Peyer's patch (tissue), 4 donors: ENCODE measurements around the gene NTN3. TPM values are rescaled to one million over a fixed set of nuclear protein-coding genes. Genes with fewer than 3 reads are reported as not detected.
A peak's percentile ranks its signal among the peaks of the same experiment; 100 is the strongest.

Source experiments
- DNase-seq, 3 donors: peaks; one replicate each; pipeline ENCODE4 v3.0.0-alpha.2; 2017 to 2019
- H3K27ac ChIP-seq, 4 donors: fragments of 200-600 bp; sonication (generic); one replicate each; pipeline ENCODE4 v1.5.1; 2016 to 2019
- H3K27me3 ChIP-seq, 2 donors: fragments of 200-600 bp; sonication (generic); one replicate each; pipeline ENCODE4 v1.5.1; 2019
- H3K36me3 ChIP-seq, 3 donors: fragments of 200-600 bp; sonication (generic); one replicate each; pipeline ENCODE4 v1.5.1; 2016 to 2019
- H3K4me1 ChIP-seq, 4 donors: fragments of 200-600 bp; sonication (generic); one replicate each; pipeline ENCODE4 v1.5.1; 2016 to 2019
- H3K4me3 ChIP-seq, 4 donors: fragments of 200-600 bp; sonication (generic); 1 replicate in 3 of 4; 2 replicates in 1 of 4; pipeline ENCODE4 v1.5.1; 2016 to 2019; ENCODE audit warnings: mild to moderate bottlenecking in 1 of 4
- H3K9me3 ChIP-seq, 4 donors: fragments of 200-600 bp; sonication (generic); one replicate each; pipeline ENCODE4 v1.5.1; 2016 to 2019; ENCODE audit warnings: mild to moderate bottlenecking in 1 of 4
- POLR2A ChIP-seq, 2 donors: fragments of 450-650 bp; IDR thresholded peaks; one replicate each; pipeline ENCODE4 v1.5.1; 2017; ENCODE audit warnings: antibody characterized with exemption in 2 of 2, mild to moderate bottlenecking in 2 of 2, moderate library complexity in 2 of 2
- total RNA-seq, 4 donors: library from RNA; depleted of rRNA; stranded (reverse); fragments of >200 nt; gene quantifications; one replicate each; pipeline ENCODE4 v1.1.0, GENCODE V29; 2016
- TF ChIP-seq, protein P1 (sequence below), 6 experiments: fragments of 450-650 bp in 4 of 6; fragments of 200-600 bp in 2 of 6; sonication (generic) in 1 of 6; IDR thresholded peaks; one replicate each; pipeline ENCODE4 v1.5.1; 2017 to 2019; ENCODE audit warnings: antibody characterized with exemption in 6 of 6, mild to moderate bottlenecking in 3 of 6, moderate library complexity in 1 of 6

Gene NTN3
- total RNA-seq, 4 donors from 2014 or later, result not detected

- Histone ChIP-seq H3K27ac (no peak overlapping the region), H3K9me3 (no peaks in the 10 kb centered on the region), H3K4me1 (peaks cover 0 to 21% (median 5%) of the 10 kb centered on the region in 4 donors), H3K4me3 (no peak overlapping the region), H3K36me3 (no peaks in the 10 kb centered on the region), H3K27me3 (no peaks in the 10 kb centered on the region)
- DNase-seq, result no peak
- TF ChIP-seq, protein P1, sequence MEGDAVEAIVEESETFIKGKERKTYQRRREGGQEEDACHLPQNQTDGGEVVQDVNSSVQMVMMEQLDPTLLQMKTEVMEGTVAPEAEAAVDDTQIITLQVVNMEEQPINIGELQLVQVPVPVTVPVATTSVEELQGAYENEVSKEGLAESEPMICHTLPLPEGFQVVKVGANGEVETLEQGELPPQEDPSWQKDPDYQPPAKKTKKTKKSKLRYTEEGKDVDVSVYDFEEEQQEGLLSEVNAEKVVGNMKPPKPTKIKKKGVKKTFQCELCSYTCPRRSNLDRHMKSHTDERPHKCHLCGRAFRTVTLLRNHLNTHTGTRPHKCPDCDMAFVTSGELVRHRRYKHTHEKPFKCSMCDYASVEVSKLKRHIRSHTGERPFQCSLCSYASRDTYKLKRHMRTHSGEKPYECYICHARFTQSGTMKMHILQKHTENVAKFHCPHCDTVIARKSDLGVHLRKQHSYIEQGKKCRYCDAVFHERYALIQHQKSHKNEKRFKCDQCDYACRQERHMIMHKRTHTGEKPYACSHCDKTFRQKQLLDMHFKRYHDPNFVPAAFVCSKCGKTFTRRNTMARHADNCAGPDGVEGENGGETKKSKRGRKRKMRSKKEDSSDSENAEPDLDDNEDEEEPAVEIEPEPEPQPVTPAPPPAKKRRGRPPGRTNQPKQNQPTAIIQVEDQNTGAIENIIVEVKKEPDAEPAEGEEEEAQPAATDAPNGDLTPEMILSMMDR (IDR thresholded peaks at IDR 0.05), result no peak
- TF ChIP-seq POLR2A (IDR thresholded peaks at IDR 0.05), result no peak
These were observed 13.9 kb downstream of the NTN3 start for GRCh38 chr16:2484898-2485508.

DNA sequence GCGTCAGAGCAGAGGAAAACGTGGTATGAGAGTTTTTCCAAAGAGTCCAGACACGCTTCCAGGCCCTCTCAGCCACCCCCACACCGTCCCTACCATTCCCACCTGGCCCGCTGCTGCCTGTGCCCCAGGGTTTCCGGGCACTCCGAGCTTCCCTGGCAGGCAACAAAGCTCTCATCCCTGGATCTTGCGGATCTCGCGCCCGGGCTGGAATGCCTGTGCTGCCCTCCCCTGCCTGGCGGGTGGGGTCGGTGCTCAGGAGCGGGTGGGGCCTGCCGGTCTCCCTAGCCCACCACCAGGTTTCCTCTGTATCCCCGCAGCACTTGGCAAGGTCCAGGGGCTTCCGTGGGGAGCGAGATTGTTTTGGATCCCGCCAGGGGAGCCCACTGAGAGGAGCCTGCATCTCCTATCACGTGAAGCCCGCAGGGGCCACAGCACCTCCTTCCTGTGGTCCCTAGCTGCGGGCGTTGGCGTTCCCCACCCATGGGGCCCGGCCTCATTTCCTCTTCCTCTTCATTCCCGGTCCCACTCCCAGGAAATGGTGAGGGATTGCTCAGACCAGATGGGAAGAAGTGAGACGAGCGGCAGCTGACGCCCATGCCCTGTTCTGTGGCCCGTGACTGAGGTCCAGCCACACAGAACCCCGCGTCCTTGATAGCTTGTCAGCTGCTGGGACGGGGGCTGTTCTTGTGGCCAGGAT lies 14.9 kb downstream of the NTN3 start:
- TF ChIP-seq POLR2A (IDR thresholded peaks at IDR 0.05), result no peak
- TF ChIP-seq, protein P1 (IDR thresholded peaks at IDR 0.05), result no peak
- Histone ChIP-seq H3K27me3 (no peaks in the 10 kb centered on the region), H3K9me3 (no peaks in the 10 kb centered on the region), H3K36me3 (no peaks in the 10 kb centered on the region), H3K4me1 (peaks cover 0 to 16% (median 5%) of the 10 kb centered on the region in 4 donors), H3K27ac (no peak overlapping the region), H3K4me3 (no peak overlapping the region)
- no peak for DNase-seq

GRCh38 chr16:2486645-2487516 lies 15.8 kb downstream of the NTN3 start:
- peak; percentile 71 to 88 (median 81) for DNase-seq
- Histone ChIP-seq H3K9me3 (no peaks in the 10 kb centered on the region), H3K36me3 (no peaks in the 10 kb centered on the region), H3K27me3 (no peaks in the 10 kb centered on the region), H3K4me3 (peak overlapping the region in 1 of 4 donors; percentile 12), H3K27ac (no peak overlapping the region), H3K4me1 (peaks cover 0 to 11% (median 5%) of the 10 kb centered on the region in 4 donors)
- TF ChIP-seq, protein P1 (IDR thresholded peaks at IDR 0.05), result peak in 5 of 6 experiments; percentile 29 to 51 (median 45)
- TF ChIP-seq POLR2A (IDR thresholded peaks at IDR 0.05), result no peak

GRCh38 chr16:2487517-2487842 lies 16.4 kb downstream of the NTN3 start:
- no peaks in the 10 kb centered on the region for H3K36me3 ChIP-seq
- no peak for TF ChIP-seq POLR2A (IDR thresholded peaks at IDR 0.05)
- TF ChIP-seq, protein P1 (IDR thresholded peaks at IDR 0.05), result no peak
- no peaks in the 10 kb centered on the region for H3K27me3 ChIP-seq
- no peak for DNase-seq
- H3K27ac ChIP-seq, result no peak overlapping the region
- peaks cover 0 to 11% (median 5%) of the 10 kb centered on the region in 4 donors for H3K4me1 ChIP-seq
- H3K4me3 ChIP-seq, result no peak overlapping the region
- H3K9me3 ChIP-seq, result no peaks in the 10 kb centered on the region

DNA sequence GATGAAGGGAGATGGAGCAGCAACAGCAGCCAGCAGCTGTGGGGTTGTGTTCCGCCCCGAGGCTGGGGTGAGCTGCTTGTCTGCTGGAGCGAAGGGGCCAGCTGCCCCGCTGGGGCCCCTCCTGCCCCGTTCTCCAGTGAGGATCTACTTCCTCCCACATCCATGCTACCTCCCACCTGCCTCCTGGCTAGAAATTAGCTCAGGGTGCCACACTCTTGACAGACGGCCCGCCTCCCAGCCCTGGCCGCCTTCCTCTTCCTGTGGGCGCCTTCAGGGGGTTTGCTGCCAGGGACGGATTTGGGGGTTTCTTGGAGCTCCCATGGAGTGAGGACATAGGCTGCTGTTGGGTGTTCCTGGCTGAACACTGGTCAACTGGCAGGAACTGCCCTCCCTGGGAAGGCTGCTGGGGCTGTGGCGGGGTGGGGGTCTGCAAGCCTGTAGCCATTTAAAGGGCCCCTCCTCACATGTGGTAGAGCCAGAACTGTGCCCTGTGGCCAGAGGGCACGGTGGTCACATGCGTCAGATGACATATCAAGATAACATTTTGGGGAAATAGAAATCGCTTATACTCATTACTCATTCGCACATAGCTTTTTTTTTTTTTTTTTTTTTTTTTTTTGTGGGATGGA lies 16.9 kb downstream of the NTN3 start:
- TF ChIP-seq POLR2A (IDR thresholded peaks at IDR 0.05), result no peak
- TF ChIP-seq, protein P1 (IDR thresholded peaks at IDR 0.05), result no peak
- Histone ChIP-seq H3K4me3 (no peak overlapping the region), H3K36me3 (no peaks in the 10 kb centered on the region), H3K27me3 (no peaks in the 10 kb centered on the region), H3K27ac (no peak overlapping the region), H3K9me3 (no peaks in the 10 kb centered on the region), H3K4me1 (peaks cover 0 to 11% (median 5%) of the 10 kb centered on the region in 4 donors)
- no peak for DNase-seq
